Amniotic epithelial cell (primary cell): ENCODE measurements around the gene TEX26.

Experiments used
- DNase-seq: peaks from one replicate; pipeline ENCODE4 v3.0.0-alpha.2; 2010; ENCODE audit warnings: low read depth

Gene TEX26

DNA sequence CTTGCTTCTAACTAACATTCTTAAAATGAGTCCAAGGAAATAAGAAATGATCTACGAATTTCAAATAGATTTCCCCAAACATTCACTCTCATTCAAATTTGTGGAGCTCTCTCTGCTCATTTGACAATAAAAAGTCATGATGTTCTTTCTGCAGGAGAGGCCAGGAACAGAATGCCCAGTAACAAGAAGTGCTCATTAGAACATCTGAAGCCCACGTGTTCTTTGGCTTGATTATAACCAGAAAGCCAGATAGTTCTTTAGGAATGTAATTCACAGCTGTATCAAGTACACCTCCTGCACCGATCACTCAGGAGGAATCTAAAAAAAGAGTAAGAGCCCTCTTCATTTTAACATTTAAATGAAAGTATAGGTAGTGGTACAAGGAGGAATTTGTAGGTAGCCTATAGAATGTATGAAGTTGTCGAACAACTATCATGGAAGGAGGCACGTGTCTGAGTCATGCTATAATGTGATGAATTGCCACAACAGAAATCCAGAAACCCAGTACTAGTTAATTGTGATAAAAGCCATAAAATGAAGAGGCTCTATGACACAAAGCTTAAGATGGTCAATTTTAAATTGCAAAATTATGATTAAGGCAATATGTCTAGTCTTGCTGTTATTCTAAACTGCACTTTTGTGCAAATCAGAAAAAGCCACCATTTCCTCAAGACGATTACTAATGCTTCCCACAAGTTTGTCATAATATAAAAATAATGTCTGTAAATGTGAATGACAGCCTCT is 13.6 kb upstream of the TEX26 start:
- peak; percentile 52 for DNase-seq

DNA sequence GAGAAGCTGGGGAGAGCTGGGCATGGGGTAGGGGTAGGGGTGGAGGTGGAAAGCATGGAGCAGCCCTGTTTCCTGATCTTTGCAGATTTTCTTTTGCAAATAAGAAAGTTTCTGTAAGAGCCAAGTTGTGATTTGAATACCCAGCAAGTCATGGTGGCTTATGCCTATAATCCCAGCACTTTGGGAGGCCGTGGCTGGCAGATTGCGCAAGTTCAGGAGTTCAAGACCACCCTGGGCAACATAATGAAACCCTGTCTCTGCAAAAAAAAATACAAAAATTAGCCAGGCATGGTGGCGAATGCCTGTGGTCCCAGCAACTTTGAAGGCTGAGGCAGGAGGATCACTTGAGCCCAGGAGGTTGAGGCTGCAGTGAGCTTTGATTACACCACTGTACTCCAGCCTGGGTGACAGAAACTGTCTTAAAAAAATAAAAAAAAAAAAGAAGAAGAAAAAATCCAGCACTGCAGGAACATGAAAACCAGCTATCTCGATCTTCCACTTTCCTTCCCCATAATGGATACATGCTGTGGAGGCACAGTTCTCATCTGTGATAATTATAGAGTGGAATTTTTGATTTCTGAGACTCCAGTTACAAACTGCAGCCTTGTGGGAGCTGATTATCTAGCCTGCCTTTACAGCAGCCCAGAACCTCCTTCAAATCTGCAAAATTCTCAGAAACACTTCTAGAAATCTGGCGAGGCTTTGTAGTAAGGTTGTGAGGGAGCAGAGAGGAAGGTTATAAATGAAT is 12.1 kb upstream of the TEX26 start:
- DNase-seq = no peak

DNA sequence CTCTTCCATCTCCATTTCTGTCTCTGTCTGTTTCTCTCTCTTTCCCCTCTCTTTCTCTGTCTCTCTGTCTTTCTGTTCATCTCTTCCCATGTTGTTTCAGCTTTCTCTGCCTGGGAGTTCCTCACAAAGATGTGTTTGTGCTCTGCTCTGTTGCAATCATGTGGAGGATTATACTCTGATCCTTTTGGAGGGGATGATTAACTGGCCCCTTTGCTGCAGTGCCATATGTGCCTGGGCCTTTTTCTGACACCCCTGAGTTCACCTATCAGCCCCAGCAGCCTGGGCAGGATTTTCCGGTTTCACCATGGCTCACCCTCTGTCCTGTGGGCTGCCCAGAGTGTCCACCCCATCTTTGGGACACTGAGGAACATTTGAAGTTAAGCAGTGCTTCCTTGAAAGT is 9.0 kb upstream of the TEX26 start:
- DNase-seq = peak; percentile 55

DNA sequence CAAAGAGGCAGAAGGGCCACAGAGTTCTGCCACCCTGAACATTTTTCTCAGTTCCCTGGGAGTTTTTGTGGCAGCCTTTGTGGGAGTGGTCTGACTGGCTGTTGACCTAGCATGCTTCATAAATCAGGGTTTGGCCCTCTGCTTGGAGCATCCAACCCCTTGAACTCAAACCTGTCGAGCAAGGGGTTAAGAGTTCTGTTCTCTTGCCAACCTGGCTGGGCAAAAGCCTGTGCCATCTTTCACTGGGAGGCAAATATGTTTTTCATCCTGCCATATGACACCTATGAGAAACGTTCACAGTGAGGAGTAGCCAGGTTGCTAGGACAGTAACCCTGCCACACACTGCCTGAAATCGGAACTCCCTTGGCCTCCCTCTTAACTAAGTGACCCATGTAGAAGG is 7.7 kb upstream of the TEX26 start:
- DNase-seq = no peak

DNA sequence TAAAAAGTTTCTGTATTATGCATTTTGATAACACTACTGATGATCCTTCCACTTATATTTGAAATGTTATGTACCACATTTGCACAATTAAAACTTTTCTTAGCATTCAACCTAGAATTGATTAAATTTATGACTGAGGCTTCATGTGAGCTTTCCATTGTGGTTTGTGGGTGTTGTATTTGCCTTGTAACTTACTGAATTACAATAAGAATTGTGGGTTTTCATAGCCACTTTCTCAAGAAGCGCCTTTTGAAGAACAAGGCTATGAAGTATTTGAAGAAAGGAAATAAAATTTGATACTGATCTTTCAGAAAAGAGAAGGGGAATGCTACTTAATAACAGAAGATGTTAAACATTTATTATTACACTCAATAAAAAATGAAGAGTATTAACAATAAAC is 7.0 kb upstream of the TEX26 start:
- DNase-seq = no peak

DNA sequence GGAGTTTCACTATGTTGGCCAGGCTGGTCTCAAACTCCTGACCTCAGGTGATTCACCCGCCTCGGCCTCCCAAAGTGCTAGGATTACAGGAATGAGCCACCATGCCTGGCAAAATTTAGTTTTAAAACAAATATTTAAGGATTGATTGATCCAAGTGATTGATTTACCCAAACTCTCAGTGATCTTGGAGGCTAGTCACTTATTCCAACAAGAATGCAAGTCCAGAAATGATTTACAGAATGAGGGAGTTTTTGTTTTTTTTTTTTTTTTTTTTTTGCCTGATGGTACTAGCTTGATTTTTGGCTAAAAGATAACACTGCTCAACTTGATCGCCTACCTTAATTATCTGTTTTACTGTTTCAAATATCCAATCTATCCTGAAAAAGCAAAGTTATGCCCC is 5.7 kb upstream of the TEX26 start:
- DNase-seq = no peak

DNA sequence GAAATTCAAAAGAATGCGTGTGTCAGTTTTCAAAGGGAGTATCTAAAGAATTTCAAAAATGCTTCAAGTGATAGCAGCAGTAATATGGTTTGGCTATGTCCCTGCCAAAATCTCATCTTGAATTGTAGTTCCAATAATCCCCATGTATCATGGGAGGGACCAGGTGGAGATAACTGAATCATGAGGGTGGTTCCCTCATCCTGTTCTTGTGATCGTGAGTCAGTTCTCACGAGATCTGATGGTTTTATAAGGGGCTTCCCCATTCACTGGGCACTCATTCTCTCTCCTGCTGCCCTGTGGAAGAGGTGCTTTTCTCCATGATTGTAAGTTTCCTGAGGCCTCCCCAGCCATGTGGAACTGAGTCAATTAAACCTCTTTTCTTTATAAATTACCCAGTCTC is 5.3 kb upstream of the TEX26 start:
- DNase-seq = peak; percentile 74

DNA sequence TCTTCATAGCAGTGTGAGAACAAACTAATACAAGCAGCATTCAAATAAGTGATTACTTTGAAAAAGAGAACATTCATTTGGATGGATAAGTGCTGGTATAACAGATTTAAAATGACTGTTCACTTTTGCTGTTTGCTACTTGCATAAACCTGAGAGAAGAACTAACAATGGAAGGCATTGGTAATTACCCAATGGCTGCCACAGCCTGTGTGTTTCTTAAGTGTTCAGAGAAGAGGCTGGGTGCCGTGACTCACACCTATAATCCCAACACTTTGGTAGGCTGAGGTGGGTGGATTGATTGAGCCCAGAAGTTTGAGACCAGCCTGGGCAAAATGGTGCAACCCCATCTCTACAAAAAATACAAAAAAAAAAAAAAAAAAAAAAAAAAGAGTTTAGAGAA is 4.9 kb upstream of the TEX26 start:
- peak; percentile 64 for DNase-seq

DNA sequence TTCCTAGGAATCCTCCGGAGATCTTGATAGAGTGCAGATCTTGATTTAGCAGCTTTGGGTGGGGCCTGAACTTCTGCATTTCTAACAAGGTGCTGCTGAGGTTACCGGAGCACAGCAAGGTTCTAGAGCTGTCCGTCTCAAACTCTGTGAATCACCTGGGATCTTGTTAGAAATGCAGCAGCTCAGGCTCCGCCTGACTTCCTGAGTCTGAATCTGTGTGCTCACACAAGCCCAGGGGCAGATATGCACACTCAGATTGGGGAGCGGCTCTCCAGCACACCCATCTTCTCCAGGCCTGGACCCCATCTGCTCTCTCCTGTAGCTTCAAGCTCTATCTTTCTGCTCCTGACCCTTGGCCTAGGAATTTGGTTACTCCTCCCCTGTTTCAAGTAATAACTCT is 3.5 kb upstream of the TEX26 start:
- no peak for DNase-seq

DNA sequence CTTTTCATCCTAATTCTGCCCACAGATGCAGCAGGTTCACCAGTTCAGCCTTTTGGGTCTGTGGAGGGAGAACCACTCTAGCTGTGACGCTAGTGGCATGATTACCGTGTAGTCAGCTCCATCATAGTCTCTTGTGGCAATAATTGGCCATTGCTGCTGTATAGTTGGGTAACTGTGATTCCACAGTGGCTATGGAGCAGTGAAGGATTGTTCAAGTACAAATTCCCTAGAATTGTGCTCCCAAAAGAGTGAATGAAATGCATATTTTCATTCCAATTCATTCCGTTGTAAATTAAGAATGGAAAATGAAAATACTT is 856 bp downstream of the TEX26 start:
- no peak for DNase-seq

DNA sequence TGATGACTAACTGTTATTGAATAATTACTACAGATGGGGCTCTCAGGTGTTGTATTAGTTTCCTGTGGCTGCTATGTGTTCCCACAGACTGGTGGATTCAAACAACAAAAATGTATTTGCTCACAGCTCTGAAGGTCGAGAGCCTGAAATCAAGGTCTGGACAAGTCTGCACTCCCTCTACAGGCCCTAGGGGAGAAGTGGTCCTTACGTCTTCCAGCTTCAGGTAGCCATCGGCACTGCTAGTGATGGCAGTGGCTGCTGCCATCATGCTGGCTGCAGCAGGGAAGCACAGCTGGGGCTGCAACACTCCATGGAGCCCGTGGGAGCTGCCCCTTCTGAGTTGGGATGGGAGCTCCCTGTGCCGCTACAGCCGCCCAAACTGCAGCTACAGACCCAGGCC is 1.9 kb downstream of the TEX26 start:
- DNase-seq = no peak

DNA sequence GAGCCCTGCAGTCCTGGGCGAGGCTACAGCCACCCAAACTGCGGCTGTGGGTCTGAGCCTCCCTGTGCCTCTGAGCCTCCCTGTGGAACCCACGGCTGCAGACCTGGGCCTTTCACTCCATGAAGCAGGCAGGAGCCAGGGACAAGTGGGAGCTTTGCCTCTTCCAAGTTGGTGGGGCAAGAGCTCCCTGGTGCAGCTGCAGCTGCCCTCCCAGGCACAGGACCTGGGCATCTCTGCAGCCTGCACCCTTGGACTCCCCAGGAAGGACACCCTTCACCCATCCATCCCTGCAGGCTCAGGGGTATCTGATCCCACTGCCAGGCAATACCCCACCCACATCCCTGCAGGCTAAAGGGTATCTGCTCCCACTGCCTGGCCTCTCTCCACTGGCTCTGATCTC is 2.3 kb downstream of the TEX26 start:
- DNase-seq = no peak

DNA sequence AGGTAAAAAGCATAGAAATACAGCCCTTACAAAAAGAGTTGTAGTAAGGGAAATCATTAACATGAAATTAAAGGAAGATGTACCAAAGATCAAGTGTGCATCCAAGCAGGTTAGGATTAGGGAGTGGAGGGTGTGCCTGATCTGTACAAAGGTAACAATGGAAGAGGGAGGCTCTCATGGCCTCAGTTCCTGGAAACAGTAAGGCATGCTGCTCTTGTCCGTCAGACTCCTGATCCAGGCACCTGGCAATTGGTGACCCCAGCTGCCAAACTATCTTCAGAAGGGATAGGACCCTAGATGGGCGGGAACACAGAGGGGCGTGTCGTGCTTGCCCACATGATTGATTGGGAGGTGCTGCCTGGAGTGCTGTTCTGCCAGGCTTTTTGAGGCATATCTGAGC is 4.5 kb downstream of the TEX26 start:
- DNase-seq = no peak

DNA sequence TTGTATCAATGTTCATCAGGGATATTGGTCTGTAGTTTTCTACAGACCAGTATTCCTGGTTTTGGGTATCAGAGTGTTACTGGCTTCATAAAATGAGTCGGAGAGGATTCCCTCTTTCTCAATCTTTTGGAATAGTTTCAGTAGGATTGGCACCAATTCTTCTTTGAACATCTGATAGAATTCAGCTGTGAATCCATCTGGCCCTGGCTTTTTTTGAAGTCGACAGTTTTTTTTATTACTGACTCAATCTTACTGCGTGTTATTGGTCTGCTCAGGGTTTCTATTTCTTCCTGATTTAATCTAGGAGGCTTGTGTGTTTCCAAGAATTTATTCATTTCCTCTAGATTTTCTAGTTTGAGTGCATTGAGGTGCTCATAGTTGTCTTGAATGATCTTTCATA is 11.4 kb downstream of the TEX26 start:
- no peak for DNase-seq

DNA sequence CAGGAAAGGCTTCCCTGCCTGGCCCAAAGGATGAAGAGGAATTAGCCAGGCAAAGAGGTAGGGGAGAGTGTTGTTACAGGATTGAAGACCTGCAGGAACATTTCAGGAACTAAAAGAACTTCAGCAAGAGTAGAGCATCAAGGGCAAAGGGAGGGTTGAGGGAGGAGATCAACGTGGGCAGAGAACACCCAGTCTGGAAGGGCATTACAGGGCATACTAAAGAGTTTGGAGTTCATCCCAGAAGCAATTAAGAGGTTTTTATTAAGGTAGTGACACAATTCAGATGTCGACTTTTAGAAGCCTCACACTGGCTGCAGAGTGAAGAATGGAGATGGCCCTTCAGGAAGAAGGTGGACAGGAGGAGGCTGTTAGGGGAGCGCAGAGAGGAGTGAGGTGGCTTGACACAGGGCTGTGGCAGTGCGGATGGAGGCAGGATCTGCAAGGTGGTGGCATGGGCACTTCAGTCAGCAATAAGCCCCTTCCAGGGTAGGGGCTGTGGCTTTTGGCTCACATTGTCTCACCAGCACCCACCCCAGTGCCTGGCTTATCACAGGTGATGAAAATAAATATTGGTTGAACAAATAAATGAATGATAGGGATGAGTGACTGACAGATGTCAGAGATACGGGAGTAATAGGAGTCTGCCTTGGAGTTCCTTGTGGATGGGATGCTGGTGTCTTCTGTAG is 24.9 kb downstream of the TEX26 start:
- DNase-seq = no peak

DNA sequence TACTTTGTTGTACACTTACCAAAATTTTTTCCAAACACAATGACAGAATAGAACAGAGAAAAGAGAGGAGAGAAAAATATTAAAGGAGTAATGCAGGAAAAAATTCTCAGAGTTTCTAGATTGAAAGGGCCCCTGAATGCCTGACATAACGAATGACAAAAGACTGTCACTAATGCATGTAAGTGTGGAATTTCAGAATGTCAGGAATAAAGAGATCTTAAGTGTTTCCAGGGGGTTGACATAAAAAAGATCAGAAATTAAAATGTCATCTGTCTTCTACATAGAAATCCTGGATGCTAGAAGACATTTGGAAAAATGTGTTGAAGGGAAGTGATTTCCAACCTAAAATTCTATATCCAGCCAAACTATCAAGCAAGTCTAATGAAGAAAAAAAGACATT is 27.2 kb downstream of the TEX26 start:
- DNase-seq = no peak

DNA sequence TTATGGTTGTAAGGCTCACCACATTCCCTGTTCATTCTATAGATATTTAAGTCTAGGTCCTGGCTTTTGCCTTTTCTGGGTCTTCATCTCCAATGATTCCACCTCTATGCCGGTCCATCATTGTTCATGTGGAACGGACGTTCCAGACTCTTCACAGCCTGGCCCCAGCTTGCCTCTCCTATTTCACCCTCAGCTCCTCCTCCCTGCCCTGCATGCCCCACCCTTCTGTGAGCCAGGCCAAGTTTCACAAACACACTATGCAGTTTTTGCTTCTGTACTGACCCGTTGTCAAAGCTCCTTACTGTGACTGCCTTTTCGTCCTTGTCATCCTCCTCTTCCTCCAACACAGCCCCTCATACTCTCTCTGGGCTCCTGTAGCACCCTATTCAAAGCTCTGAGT is 31.3 kb downstream of the TEX26 start:
- peak; percentile 56 for DNase-seq

DNA sequence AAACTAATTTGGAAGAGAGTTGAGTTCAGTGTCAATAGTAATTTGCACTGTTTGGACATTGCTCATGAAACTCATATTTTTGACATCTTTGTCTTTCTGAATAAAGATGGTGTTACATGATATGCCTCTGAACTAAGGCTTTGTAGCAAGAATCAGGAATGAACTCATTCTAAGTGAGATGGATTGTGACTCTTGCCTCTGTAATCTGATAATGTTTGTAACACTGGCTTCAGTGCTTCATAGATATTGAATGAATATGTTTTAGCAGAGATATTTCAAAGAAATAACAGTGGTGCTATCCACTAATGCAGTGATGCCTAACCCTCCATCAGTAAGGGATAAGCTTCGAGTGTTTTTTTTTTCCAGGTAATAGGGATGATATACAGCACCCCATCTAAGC is 32.9 kb downstream of the TEX26 start:
- DNase-seq = no peak

DNA sequence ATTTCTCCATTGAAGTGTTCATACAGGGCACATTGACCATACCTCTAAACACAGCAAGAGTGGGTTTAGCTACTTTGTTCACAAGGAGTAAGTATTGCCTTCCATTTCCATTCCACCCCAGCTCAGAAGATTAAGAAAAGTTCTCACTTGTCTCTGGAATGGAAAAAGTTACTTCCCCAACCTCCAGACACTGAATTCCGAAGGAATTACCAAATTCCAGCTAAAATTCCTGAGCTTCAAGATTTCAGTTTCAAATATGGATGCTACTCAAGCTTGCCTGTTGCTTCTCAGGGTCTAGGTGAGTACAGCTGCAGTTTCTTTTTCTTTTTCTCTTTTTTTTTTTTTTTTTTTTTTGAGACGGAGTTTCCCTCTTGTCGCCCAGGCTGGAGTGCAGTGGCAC is 33.6 kb downstream of the TEX26 start:
- DNase-seq = no peak

DNA sequence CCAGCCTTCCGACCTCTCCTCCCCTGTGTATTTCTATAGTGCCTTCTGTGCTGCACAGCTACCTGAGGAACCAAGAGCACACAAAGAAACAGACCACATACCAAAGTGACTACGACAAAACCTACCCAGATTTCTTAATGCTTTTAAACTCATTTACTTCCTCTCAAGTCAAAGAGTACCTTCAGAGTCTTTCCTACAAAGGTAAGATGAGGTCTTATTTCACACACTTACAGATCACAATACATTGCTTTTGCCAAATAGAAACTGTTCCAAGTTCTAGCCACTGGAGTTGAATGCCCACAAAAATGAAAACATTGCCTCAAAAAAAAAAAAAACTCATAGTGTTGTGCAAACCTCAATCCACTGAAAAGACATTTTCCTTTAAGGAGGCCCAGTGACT is 36.4 kb downstream of the TEX26 start:
- DNase-seq = peak; percentile 78

DNA sequence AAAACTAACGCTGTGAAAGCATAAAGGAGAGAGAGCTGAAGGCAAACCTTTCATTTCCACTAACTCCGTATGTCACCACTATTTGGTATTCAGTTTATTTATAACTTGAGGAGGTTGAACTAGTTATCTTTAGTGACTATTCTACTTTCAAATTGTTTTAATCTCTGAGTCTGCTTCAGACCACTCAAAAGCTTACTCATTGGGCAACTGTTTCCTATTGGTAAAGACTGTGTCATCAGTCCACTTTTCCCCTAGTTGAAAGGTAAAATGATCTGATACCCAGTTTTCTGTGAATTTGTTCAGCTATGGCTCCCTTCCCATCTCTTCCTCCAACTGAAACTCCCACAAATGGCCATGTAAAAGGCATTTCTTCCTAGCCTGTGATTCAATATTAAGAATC is 39.1 kb downstream of the TEX26 start:
- DNase-seq = peak; percentile 59

DNA sequence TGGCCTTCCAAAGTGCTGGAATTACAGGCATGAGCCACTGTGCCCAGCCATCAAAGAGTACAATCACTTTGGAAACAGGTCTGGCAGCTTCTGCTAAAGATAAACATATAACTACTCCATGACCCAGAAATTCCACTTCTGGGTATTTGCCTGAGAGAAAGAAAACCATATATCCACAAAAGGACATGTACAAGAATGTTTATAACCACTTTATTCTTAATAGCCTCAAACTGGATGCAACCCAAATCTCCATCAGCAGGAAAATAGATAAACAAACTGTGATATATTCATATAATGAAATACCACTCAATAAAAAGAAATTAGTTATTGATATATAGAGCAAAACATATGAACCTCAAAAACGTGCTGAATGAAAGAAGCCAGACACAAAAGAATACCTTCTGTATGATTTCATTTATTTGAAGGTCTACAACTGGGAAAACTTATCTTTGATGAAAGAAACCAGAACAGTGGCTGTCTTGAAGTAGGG is 40.5 kb downstream of the TEX26 start:
- DNase-seq = peak; percentile 94

DNA sequence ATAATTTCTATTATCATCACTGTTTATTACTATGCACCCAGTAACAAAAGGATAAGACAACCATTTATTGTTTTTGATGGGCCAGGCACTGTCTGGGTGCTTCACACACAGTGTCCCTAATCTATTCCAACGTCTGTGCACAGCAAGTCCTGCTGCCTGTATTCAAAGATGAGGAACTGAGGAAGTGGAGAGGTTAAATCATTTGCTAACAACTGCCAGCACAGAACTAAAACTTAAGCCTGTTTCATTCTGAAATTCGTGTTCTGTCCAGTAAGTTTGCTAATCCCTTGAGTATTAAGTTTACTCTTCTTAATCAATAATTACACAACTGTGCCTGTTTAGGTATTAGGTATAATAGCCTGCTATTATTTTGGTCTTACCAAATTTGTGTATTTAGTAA is 41.9 kb downstream of the TEX26 start:
- DNase-seq = no peak
